ENCODE data around the gene ALG9. TPM values are rescaled to one million over a fixed set of nuclear protein-coding genes. Genes with fewer than 3 reads are reported as not detected.
A peak's percentile ranks its signal among the peaks of the same experiment; 100 is the strongest.

The ALG9 gene
- total RNA-seq, 5 donors from 2014 or later (not counting 1 experiment from before 2014, with no cell fraction given), result 20.0 to 25.6 (median 24.0) TPM

- Histone ChIP-seq H3K27me3 (replicated peaks in 1 of 2; ENCODE audit: control insufficient read depth in 2 of 2, extremely low read depth in 1 of 2, insufficient read depth in 2 of 2, low read length in 1 of 2) (no peaks in the 10 kb centered on the region), H3K4me1 (ENCODE audit: control insufficient read depth in 1 of 2, extremely low read depth in 1 of 2, insufficient read depth in 2 of 2, low read length in 2 of 2) (peaks cover 8 to 15% of the 10 kb centered on the region in 2 experiments), H3K9me3 (no peaks in the 10 kb centered on the region), H3K36me3 (ENCODE audit: control insufficient read depth in 2 of 2, extremely low read depth in 1 of 2, insufficient read depth in 1 of 2, low read length in 1 of 2) (peaks cover 3 to 22% of the 10 kb centered on the region in 2 donors), H3K27ac (ENCODE audit: low read length) (peak within 1 kb of the TSS; percentile 65), H3K4me3 (ENCODE audit: control insufficient read depth in 1 of 2, extremely low read depth in 1 of 2, low read length in 1 of 2) (peak within 1 kb of the TSS; percentile 94)
- POLR2A ChIA-PET, result interaction anchor here (0.6 to 0.9 kb wide), 4 partner anchors 12 to 116 kb away, joined by 3 to 4 read pairs (median 3); no protein-coding TSS in a partner anchor
- under 1% methylated on average over 60 of the region's 61 CpGs for WGBS (ENCODE audit: insufficient coverage)
- ATAC-seq (replicated peaks in 1 of 4) (peak; percentile 98 to 99 (median 98)), DNase-seq (peak; percentile 27 to 80 (median 58))
- Mint-ChIP-seq H3K27me3 (no peaks in the 10 kb centered on the region), H3K27ac (peak within 1 kb of the TSS; percentile 93 to 96), H3K4me1 (peaks cover 38 to 41% (median 39%) of the 10 kb centered on the region in 3 donors), H3K9me3 (no peaks in the 10 kb centered on the region), H3K36me3 (peaks cover 17% of the 10 kb centered on the region), H3K4me3 (peak within 1 kb of the TSS; percentile 82 to 100 (median 99))
- CTCF ChIA-PET, result interaction anchor here (0.6 to 3.0 kb wide), 8 partner anchors 10 to 179 kb away, joined by 3 to 23 read pairs (median 8); partner anchors contain the start of gene ALG9 (in 1 of the 2)
These were observed 105.2 kb downstream of the ALG9 start, which contains the start of gene PPP2R1B for GRCh38 chr11:111765984-111766833. Gene PPP2R1B, minus strand, starts transcription at chr11:111766389. Its CDS starts 28 bp downstream, at chr11:111766361.

GRCh38 chr11:111765320-111765983 lies 105.9 kb downstream of the ALG9 start:
- CTCF ChIA-PET, result interaction anchor here (1.0 to 2.8 kb wide), 6 partner anchors 10 to 178 kb away, joined by 3 to 17 read pairs (median 6); no protein-coding TSS in a partner anchor
- H3K27ac Mint-ChIP-seq, result peak overlapping the region; percentile 84 to 85
- H3K27me3 Mint-ChIP-seq, result no peaks in the 10 kb centered on the region
- Histone ChIP-seq H3K9me3 (no peaks in the 10 kb centered on the region), H3K27me3 (replicated peaks in 1 of 2; ENCODE audit: control insufficient read depth in 2 of 2, extremely low read depth in 1 of 2, insufficient read depth in 2 of 2, low read length in 1 of 2) (no peaks in the 10 kb centered on the region), H3K36me3 (ENCODE audit: control insufficient read depth in 2 of 2, extremely low read depth in 1 of 2, insufficient read depth in 1 of 2, low read length in 1 of 2) (peaks cover 8 to 30% of the 10 kb centered on the region in 2 donors), H3K4me1 (ENCODE audit: control insufficient read depth in 1 of 2, extremely low read depth in 1 of 2, insufficient read depth in 2 of 2, low read length in 2 of 2) (peaks cover 8 to 15% of the 10 kb centered on the region in 2 experiments), H3K4me3 (ENCODE audit: control insufficient read depth in 1 of 2, extremely low read depth in 1 of 2, low read length in 1 of 2) (peak overlapping the region; percentile 94), H3K27ac (ENCODE audit: low read length) (peak overlapping the region; percentile 65)
- ATAC-seq (replicated peaks in 1 of 4), result peak in 3 of 4 experiments; percentile 2 to 41 (median 7)
- H3K4me1 Mint-ChIP-seq, result peaks cover 38 to 41% (median 40%) of the 10 kb centered on the region in 3 donors
- 0% methylated on average over 21 of the region's 28 CpGs for WGBS (ENCODE audit: insufficient coverage)
- DNase-seq, result peak in 1 of 35 experiments; percentile 3
- peak overlapping the region; percentile 82 to 100 (median 99) for H3K4me3 Mint-ChIP-seq
- H3K36me3 Mint-ChIP-seq, result peaks cover 25% of the 10 kb centered on the region
- no peaks in the 10 kb centered on the region for H3K9me3 Mint-ChIP-seq
- POLR2A ChIA-PET, result interaction anchor here in 1 of 2 donors (0.7 to 1.0 kb wide), 2 partner anchors 10 to 11 kb away, joined by 3 read pairs; no protein-coding TSS in a partner anchor

DNA sequence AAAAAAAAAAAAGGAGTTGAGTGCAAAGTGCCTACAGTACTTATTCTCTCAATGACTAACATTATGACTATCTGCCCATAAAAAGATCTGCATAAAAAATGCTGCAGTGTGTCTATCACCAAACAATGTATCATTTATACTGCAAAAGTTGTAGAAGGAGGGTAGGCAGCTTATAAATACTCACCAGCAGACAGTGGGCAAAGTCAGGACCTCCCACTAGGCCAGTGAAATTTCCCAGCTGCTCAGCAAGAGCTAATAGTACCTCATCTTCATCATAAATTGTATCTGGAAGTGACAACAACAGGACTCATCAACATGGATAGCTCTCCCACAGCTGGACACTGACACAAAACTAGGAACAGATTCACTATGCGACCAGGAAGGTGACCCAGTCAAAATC lies 106.8 kb downstream of the ALG9 start:
- Mint-ChIP-seq H3K4me3 (peak overlapping the region; percentile 82 to 100 (median 99)), H3K4me1 (peaks cover 38 to 41% (median 40%) of the 10 kb centered on the region in 3 donors), H3K36me3 (peaks cover 30% of the 10 kb centered on the region), H3K9me3 (no peaks in the 10 kb centered on the region), H3K27ac (no peak overlapping the region), H3K27me3 (no peaks in the 10 kb centered on the region)
- ChIA-PET POLR2A (interaction anchor here in 1 of 2 donors (1.0 kb wide), 1 partner anchor 9 kb away, joined by 3 read pairs; no protein-coding TSS in a partner anchor), CTCF (interaction anchor here in 1 of 2 donors (0.7 to 1.7 kb wide), 5 partner anchors 11 to 155 kb away, joined by 3 to 7 read pairs (median 4); no protein-coding TSS in a partner anchor)
- peaks cover 8 to 38% of the 10 kb centered on the region in 2 donors for H3K36me3 ChIP-seq (ENCODE audit: control insufficient read depth in 2 of 2, extremely low read depth in 1 of 2, insufficient read depth in 1 of 2, low read length in 1 of 2)
- H3K27ac ChIP-seq (ENCODE audit: low read length), result no peak overlapping the region
- no peaks in the 10 kb centered on the region for H3K27me3 ChIP-seq (replicated peaks in 1 of 2; ENCODE audit: control insufficient read depth in 2 of 2, extremely low read depth in 1 of 2, insufficient read depth in 2 of 2, low read length in 1 of 2)
- no CpG with 5 or more reads among the region's 1 CpG for WGBS (ENCODE audit: insufficient coverage)
- no peaks in the 10 kb centered on the region for H3K9me3 ChIP-seq
- DNase-seq, result no peak
- peaks cover 8 to 15% of the 10 kb centered on the region in 2 experiments for H3K4me1 ChIP-seq (ENCODE audit: control insufficient read depth in 1 of 2, extremely low read depth in 1 of 2, insufficient read depth in 2 of 2, low read length in 2 of 2)
- no peak for ATAC-seq (replicated peaks in 1 of 4)
- H3K4me3 ChIP-seq (ENCODE audit: control insufficient read depth in 1 of 2, extremely low read depth in 1 of 2, low read length in 1 of 2), result no peak overlapping the region

DNA sequence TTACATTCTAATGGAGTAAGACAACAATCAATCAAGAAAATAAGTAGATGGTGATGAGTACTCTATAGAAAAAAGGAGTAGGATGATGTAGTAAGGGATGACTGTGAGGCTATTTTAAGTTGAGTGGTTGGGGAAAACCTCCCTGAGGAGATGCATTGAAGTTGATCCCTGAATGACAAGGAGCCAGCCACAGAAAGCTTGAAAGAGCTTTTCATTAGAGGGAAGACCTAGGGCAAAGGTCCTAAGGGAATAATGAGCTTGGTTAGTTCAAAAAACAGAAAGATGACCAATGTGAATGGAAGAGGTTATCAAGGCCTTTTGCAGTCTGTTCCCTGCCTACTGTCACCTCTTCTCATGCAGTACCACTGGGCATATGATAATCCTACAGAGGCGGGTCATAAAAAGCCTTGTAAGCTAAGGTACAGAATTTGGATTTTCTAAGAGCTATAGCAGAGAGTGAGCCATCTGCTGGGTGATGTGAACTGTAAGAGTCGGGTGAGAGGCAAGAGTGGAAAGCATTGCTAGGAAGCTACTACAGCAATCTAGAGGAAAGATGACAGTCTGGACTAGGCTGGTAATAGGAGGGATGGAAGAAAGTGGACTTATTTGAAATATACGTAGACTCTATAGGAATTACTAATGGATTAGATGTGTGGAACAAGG lies 108.3 kb downstream of the ALG9 start:
- Mint-ChIP-seq H3K9me3 (no peaks in the 10 kb centered on the region), H3K4me3 (no peak overlapping the region), H3K27ac (no peak overlapping the region), H3K4me1 (peaks cover 38 to 41% (median 40%) of the 10 kb centered on the region in 3 donors), H3K27me3 (no peaks in the 10 kb centered on the region), H3K36me3 (peaks cover 42% of the 10 kb centered on the region)
- H3K4me3 ChIP-seq (ENCODE audit: control insufficient read depth in 1 of 2, extremely low read depth in 1 of 2, low read length in 1 of 2), result no peak overlapping the region
- ChIA-PET POLR2A (no interaction called here), CTCF (no interaction called here)
- H3K9me3 ChIP-seq, result no peaks in the 10 kb centered on the region
- ATAC-seq (replicated peaks in 1 of 4) (no peak), DNase-seq (no peak)
- H3K27me3 ChIP-seq (replicated peaks in 1 of 2; ENCODE audit: control insufficient read depth in 2 of 2, extremely low read depth in 1 of 2, insufficient read depth in 2 of 2, low read length in 1 of 2), result no peaks in the 10 kb centered on the region
- 88% methylated on average over 2 of the region's 3 CpGs for WGBS (ENCODE audit: insufficient coverage)
- H3K36me3 ChIP-seq (ENCODE audit: control insufficient read depth in 2 of 2, extremely low read depth in 1 of 2, insufficient read depth in 1 of 2, low read length in 1 of 2), result peaks cover 8 to 52% of the 10 kb centered on the region in 2 donors
- H3K4me1 ChIP-seq (ENCODE audit: control insufficient read depth in 1 of 2, extremely low read depth in 1 of 2, insufficient read depth in 2 of 2, low read length in 2 of 2), result peaks cover 8 to 15% of the 10 kb centered on the region in 2 experiments
- no peak overlapping the region for H3K27ac ChIP-seq (ENCODE audit: low read length)

DNA sequence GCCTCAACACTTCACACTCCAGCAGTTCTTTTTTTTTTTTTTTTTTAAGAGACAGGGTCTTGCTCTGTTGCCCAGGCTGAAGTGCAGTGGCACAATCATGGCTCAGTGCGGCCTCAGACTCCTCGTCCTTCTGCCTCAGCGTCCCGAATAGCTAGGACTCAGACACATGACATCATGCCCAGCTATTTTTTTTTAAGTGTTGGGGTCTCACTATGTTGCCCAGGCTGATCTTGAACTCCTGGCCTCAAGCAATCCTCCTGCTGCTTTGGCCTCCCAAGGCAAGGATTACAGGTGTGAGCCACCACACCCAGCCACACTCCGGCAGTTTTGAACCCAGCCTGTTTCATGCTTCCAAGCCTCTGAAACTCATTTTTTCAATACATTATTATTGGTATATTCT lies 108.9 kb downstream of the ALG9 start:
- no peak for DNase-seq
- Mint-ChIP-seq H3K36me3 (peaks cover 47% of the 10 kb centered on the region), H3K27me3 (no peaks in the 10 kb centered on the region), H3K27ac (no peak overlapping the region), H3K9me3 (no peaks in the 10 kb centered on the region), H3K4me1 (peaks cover 38 to 46% (median 40%) of the 10 kb centered on the region in 3 donors), H3K4me3 (no peak overlapping the region)
- ChIA-PET POLR2A (no interaction called here), CTCF (interaction anchor here in 1 of 2 donors (0.7 kb wide), 1 partner anchor 9 kb away, joined by 3 read pairs; no protein-coding TSS in a partner anchor)
- H3K4me1 ChIP-seq (ENCODE audit: control insufficient read depth in 1 of 2, extremely low read depth in 1 of 2, insufficient read depth in 2 of 2, low read length in 2 of 2), result peaks cover 8 to 15% of the 10 kb centered on the region in 2 experiments
- 93% methylated on average over 3 of the region's 5 CpGs for WGBS (ENCODE audit: insufficient coverage)
- no peaks in the 10 kb centered on the region for H3K27me3 ChIP-seq (replicated peaks in 1 of 2; ENCODE audit: control insufficient read depth in 2 of 2, extremely low read depth in 1 of 2, insufficient read depth in 2 of 2, low read length in 1 of 2)
- H3K36me3 ChIP-seq (ENCODE audit: control insufficient read depth in 2 of 2, extremely low read depth in 1 of 2, insufficient read depth in 1 of 2, low read length in 1 of 2), result peaks cover 8 to 56% of the 10 kb centered on the region in 2 donors
- H3K27ac ChIP-seq (ENCODE audit: low read length), result no peak overlapping the region
- H3K4me3 ChIP-seq (ENCODE audit: control insufficient read depth in 1 of 2, extremely low read depth in 1 of 2, low read length in 1 of 2), result no peak overlapping the region
- H3K9me3 ChIP-seq, result no peaks in the 10 kb centered on the region
- no peak for ATAC-seq (replicated peaks in 1 of 4)
